GM23338 (cell line): ENCODE measurements around the gene ZDHHC17.

Experiments used
- CREB1 ChIP-seq: fragments of 250-450 bp; sonication (Bioruptor Pico); IDR thresholded peaks from 2 replicates; pipeline ENCODE4 v1.5.0; 2020; ENCODE audit warnings: low read depth, mild to moderate bottlenecking, moderate library complexity
- CTCF ChIP-seq, 2 experiments: fragments of 200-600 bp in 1 of 2; sonication (generic) in 1 of 2; conservative IDR thresholded peaks; 2 replicates each; pipeline versions ENCODE4 v1.5.1 to v1.6.1; 2016 to 2017; ENCODE audit warnings: antibody characterized with exemption in 2 of 2, low read depth in 2 of 2, mild to moderate bottlenecking in 2 of 2, moderate library complexity in 1 of 2
- ETS1 ChIP-seq: IDR thresholded peaks from 2 replicates; pipeline ENCODE4 v1.6.1; 2016; ENCODE audit warnings: antibody characterized with exemption
- EZH2 ChIP-seq: fragments of 200-600 bp; sonication (generic); IDR thresholded peaks from one replicate; pipeline ENCODE4 v1.8.0; 2017; ENCODE audit warnings: antibody characterized with exemption, mild to moderate bottlenecking, low read depth; ENCODE audit not compliant: unreplicated experiment
- EZH2phosphoT487 ChIP-seq: fragments of 200-600 bp; sonication (generic); IDR thresholded peaks from one replicate; pipeline ENCODE4 v1.8.1; 2018; ENCODE audit warnings: antibody characterized with exemption; ENCODE audit not compliant: unreplicated experiment
- JUNB ChIP-seq: IDR thresholded peaks from one replicate; pipeline ENCODE4 v1.6.1; 2016; ENCODE audit warnings: antibody characterized with exemption; ENCODE audit not compliant: unreplicated experiment
- POLR2AphosphoS5 ChIP-seq: IDR thresholded peaks from 2 replicates; pipeline ENCODE4 v1.6.1; 2016; ENCODE audit warnings: antibody characterized with exemption, low read depth
- STAT1 ChIP-seq: IDR thresholded peaks from one replicate; pipeline ENCODE4 v1.6.1; 2016; ENCODE audit warnings: antibody characterized with exemption; ENCODE audit not compliant: unreplicated experiment
- ZNF331 ChIP-seq: fragments of 250-450 bp; sonication (Bioruptor Pico); IDR thresholded peaks from 2 replicates; pipeline ENCODE4 v1.5.0; 2020; ENCODE audit warnings: low read depth, mild to moderate bottlenecking, moderate library complexity
- ZNF462 ChIP-seq: fragments of 250-450 bp; sonication (Bioruptor Pico); IDR thresholded peaks from 2 replicates; pipeline ENCODE4 v1.5.0; 2020; ENCODE audit warnings: mild to moderate bottlenecking, moderate library complexity
- TF ChIP-seq, protein P1 (sequence below): IDR thresholded peaks from one replicate; pipeline ENCODE4 v1.6.1; 2018; ENCODE audit warnings: antibody characterized with exemption; ENCODE audit not compliant: unreplicated experiment

DNA sequence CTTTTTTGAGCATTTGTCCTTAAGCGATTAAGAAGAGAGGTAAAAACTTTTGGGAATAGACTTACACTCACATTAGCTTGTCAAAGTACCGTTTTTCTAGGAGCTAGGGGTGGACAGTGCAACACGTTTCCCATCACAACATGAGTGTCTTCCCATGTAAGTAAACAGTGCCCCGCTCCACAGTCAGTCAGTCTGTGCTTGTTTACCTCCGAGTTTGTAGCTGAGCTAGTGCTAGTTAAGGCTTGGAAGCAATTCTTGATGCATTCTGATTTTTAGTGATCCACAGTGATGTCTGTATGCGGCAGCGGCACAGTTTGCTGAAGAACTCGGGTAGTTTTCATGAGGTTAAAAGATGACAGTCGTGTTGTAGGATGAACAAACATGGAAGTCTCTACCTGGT is 941 bp downstream of the ZDHHC17 start:
- no peak for TF ChIP-seq POLR2AphosphoS5
- no peak for TF ChIP-seq CTCF (conservative IDR thresholded peaks at IDR 0.05; ENCODE audit: low read depth in 2 of 2)
- no peak for TF ChIP-seq EZH2phosphoT487
- no peak for TF ChIP-seq EZH2
- no peak for TF ChIP-seq STAT1
- TF ChIP-seq ETS1 = no peak
- no peak for TF ChIP-seq JUNB
- TF ChIP-seq ZNF331 (CRISPR knock-in tag) = no peak
- no peak for TF ChIP-seq CREB1 (CRISPR knock-in tag)
- TF ChIP-seq, protein P1, sequence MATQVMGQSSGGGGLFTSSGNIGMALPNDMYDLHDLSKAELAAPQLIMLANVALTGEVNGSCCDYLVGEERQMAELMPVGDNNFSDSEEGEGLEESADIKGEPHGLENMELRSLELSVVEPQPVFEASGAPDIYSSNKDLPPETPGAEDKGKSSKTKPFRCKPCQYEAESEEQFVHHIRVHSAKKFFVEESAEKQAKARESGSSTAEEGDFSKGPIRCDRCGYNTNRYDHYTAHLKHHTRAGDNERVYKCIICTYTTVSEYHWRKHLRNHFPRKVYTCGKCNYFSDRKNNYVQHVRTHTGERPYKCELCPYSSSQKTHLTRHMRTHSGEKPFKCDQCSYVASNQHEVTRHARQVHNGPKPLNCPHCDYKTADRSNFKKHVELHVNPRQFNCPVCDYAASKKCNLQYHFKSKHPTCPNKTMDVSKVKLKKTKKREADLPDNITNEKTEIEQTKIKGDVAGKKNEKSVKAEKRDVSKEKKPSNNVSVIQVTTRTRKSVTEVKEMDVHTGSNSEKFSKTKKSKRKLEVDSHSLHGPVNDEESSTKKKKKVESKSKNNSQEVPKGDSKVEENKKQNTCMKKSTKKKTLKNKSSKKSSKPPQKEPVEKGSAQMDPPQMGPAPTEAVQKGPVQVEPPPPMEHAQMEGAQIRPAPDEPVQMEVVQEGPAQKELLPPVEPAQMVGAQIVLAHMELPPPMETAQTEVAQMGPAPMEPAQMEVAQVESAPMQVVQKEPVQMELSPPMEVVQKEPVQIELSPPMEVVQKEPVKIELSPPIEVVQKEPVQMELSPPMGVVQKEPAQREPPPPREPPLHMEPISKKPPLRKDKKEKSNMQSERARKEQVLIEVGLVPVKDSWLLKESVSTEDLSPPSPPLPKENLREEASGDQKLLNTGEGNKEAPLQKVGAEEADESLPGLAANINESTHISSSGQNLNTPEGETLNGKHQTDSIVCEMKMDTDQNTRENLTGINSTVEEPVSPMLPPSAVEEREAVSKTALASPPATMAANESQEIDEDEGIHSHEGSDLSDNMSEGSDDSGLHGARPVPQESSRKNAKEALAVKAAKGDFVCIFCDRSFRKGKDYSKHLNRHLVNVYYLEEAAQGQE = no peak
- no peak for TF ChIP-seq ZNF462 (CRISPR knock-in tag)
